ENCODE data around the gene PRUNE2. TPM values are rescaled to one million over a fixed set of nuclear protein-coding genes. Genes with fewer than 3 reads are reported as not detected.

Gene PRUNE2
- total and polyA plus RNA-seq, 2 of the 8 experiments (the other 6 are each of a cell fraction or from before 2014, with no cell fraction given), result 5.5 to 13.3 TPM

DNA sequence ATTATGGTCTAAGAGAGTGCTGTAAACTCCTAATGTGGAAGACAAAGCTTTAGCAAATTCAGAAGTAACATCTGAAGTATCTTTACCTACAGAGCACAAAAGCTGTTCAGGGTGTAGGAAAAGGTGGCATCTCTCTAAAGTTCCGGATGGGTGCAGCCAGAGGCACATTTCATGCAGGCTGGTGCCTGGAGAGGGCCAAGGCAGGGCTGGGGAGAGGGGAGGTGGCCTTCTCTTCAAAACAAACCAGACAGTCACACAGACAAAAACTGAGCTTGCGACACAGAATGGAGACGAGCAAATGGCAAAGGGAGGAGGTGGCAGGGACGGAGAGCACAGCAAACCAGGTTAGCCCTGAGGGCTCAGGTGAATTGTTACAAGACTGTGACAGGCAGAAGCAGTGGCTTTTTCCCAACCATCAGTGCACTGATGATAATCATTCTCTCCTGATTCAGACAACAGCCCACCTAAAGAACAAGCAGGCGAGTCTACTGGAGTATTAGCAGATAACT is 263.2 kb downstream of the PRUNE2 start:
- DNase-seq (ENCODE audit: low read depth in 1 of 2, low spot score in 2 of 2), result no peak
- H3K14ac ChIP-seq (ENCODE audit: insufficient read length), result no peak overlapping the region
- H3K23me2 ChIP-seq (ENCODE audit: low read depth, low read length), result no peaks in the 10 kb centered on the region
- H3K27ac ChIP-seq (ENCODE audit: low read depth, low read length), result no peak overlapping the region
- no peaks in the 10 kb centered on the region for H3K36me3 ChIP-seq (ENCODE audit: control insufficient read depth in 2 of 4, insufficient read depth in 4 of 4, low read length in 3 of 4)
- 0 out of 2 replicates have a peak overlapping the region, but pooled peaks have one; percentile 17 for H3K18ac ChIP-seq (ENCODE audit: extremely low read depth, low read length)
- 81% methylated on average over 5 of the region's 5 CpGs; no CpG with 5 or more reads in 1 of the 2 experiments for WGBS, 2 experiments (ENCODE audit: extremely low coverage in 1 of 2, insufficient coverage in 1 of 2, insufficient read length in 1 of 2, insufficient replicate concordance in 2 of 2, low coverage in 1 of 2, low lambda C conversion rate in 2 of 2, missing lambda C conversion rate in 1 of 2)
- ChIA-PET POLR2A (ENCODE audit: partially characterized antibody) (interaction anchor here (0.6 kb wide), 1 partner anchor 228 kb away, joined by 5 read pairs; no protein-coding TSS in a partner anchor), CTCF (ENCODE audit: partially characterized antibody) (interaction anchor here (0.8 to 2.5 kb wide), 4 partner anchors 15 to 169 kb away, joined by 3 to 6 read pairs (median 4); no protein-coding TSS in a partner anchor)
- no peak overlapping the region for H4K91ac ChIP-seq (replicated peaks; ENCODE audit: insufficient read length, low read length)
- H2AFZ ChIP-seq (ENCODE audit: low read length), result no peak overlapping the region
- no peak overlapping the region for H3K4ac ChIP-seq (replicated peaks; ENCODE audit: insufficient read length, low read depth, low read length)
- no peaks in the 10 kb centered on the region for H3K79me2 ChIP-seq (ENCODE audit: control insufficient read depth in 1 of 2, insufficient read depth in 2 of 2, low read length in 2 of 2)
- H4K20me1 ChIP-seq (replicated peaks in 1 of 2; ENCODE audit: control insufficient read depth in 1 of 2, insufficient read depth in 2 of 2, low read length in 2 of 2), result no peaks in the 10 kb centered on the region
- H3K56ac ChIP-seq (replicated peaks; ENCODE audit: insufficient read length, low read depth, low read length), result no peak overlapping the region
- H2BK120ac ChIP-seq (replicated peaks; ENCODE audit: low read depth, low read length), result no peak overlapping the region
- H3K9me3 ChIP-seq (ENCODE audit: insufficient read depth in 2 of 2, low read depth in 1 of 2, low read length in 1 of 2), result no peaks in the 10 kb centered on the region
- H2AK5ac ChIP-seq (ENCODE audit: low read depth, low read length), result 0 out of 2 replicates have a peak overlapping the region, but pooled peaks have one; percentile 65
- no peak overlapping the region for H4K8ac ChIP-seq (ENCODE audit: extremely low read depth, insufficient read depth, low read length)
- no peak overlapping the region for H3K23ac ChIP-seq (ENCODE audit: insufficient read length)
- H2BK12ac ChIP-seq (ENCODE audit: low read depth, low read length), result peak overlapping the region; percentile 46; the same call in 1 of the 2 replicates
- H3K79me1 ChIP-seq (ENCODE audit: low read depth, low read length), result no peaks in the 10 kb centered on the region
- H3K4me1 ChIP-seq (replicated peaks in 1 of 4; ENCODE audit: control insufficient read depth in 3 of 4, insufficient read depth in 4 of 4, low read length in 3 of 4), result peaks cover 8 to 13% (median 8%) of the 10 kb centered on the region in 4 experiments
- H3K27me3 ChIP-seq (replicated peaks in 1 of 4; ENCODE audit: control insufficient read depth in 3 of 4, extremely low read depth in 1 of 4, insufficient read depth in 3 of 4, low read length in 3 of 4), result no peaks in the 10 kb centered on the region
- no peak overlapping the region for H2BK20ac ChIP-seq (ENCODE audit: low read length)
- H3K4me2 ChIP-seq (ENCODE audit: insufficient read depth in 1 of 2, low read depth in 2 of 2, low read length in 2 of 2), result no peak overlapping the region
- H3K4me3 ChIP-seq (ENCODE audit: extremely low read depth in 1 of 4, insufficient read depth in 2 of 4, low read depth in 3 of 4, low read length in 4 of 4), result no peak overlapping the region
- H2BK15ac ChIP-seq (ENCODE audit: low read length), result peak overlapping the region; percentile 90; the same call in 1 of the 2 replicates
- no peak overlapping the region for H4K5ac ChIP-seq (ENCODE audit: insufficient read length, low read depth, low read length)
- H3K9ac ChIP-seq (replicated peaks in 1 of 4; ENCODE audit: extremely low read depth in 1 of 4, low read depth in 3 of 4, low read length in 3 of 4), result no peak overlapping the region
- FAIRE-seq, result no peak
- H2BK5ac ChIP-seq (ENCODE audit: low read depth, low read length), result 0 out of 2 replicates have a peak overlapping the region, but pooled peaks have one; percentile 48
- TF ChIP-seq KDM1A (IDR thresholded peaks at IDR 0.05; ENCODE audit: borderline replicate concordance, low read length) (no peak), TAF1 (IDR thresholded peaks at IDR 0.05; ENCODE audit: low read depth, low read length) (no peak)

All from H1 (cell line).